ENCODE data around the gene ASIC4.

Gene ASIC4

GRCh38 chr2:219570924-219571310 is 56.6 kb downstream of the ASIC4 start:
- DNase-seq, result peak; percentile 7

- DNase-seq, result peak; percentile 52
These were observed 57.3 kb downstream of the ASIC4 start, which contains the start of gene OBSL1 for GRCh38 chr2:219571311-219572236. TSS of gene OBSL1 (minus strand) at chr2:219571539. CDS start at chr2:219571232, 307 bp downstream.

- DNase-seq, result no peak
These were observed 58.1 kb downstream of the ASIC4 start, which contains the start of gene INHA for GRCh38 chr2:219572237-219573001. TSS of gene INHA (plus strand) at chr2:219572310. CDS start at chr2:219572375, 65 bp downstream.

GRCh38 chr2:219573166-219573565 is 58.9 kb downstream of the ASIC4 start:
- DNase-seq, result no peak

- DNase-seq, result no peak
These were observed 60.4 kb downstream of the ASIC4 start for GRCh38 chr2:219574484-219575311.

GRCh38 chr2:219575566-219576504 is 61.6 kb downstream of the ASIC4 start:
- no peak for DNase-seq

- DNase-seq, result no peak
These were observed 62.5 kb downstream of the ASIC4 start for GRCh38 chr2:219576505-219577388.

GRCh38 chr2:219578811-219579613 is 64.7 kb downstream of the ASIC4 start:
- DNase-seq, result peak; percentile 15

- DNase-seq, result no peak
These were observed 67.1 kb downstream of the ASIC4 start for GRCh38 chr2:219581346-219581745.

Measured in HCEC 1CT (cell line).